WTC11 (cell line): ENCODE results near the gene GABRG3.

Experiments
- ESRRA ChIP-seq: sonication (generic); formaldehyde crosslinking; IDR thresholded peaks from 2 replicates; pipeline ENCODE4 v1.8.1; 2022; ENCODE audit warnings: mild to moderate bottlenecking, missing genetic modification reagents, borderline replicate concordance
- RELA ChIP-seq: sonication (generic); formaldehyde crosslinking; IDR thresholded peaks from 2 replicates; pipeline ENCODE4 v1.8.1; 2022; ENCODE audit warnings: missing genetic modification reagents, mild to moderate bottlenecking, borderline replicate concordance
- ZBTB21 ChIP-seq: sonication (generic); formaldehyde crosslinking; IDR thresholded peaks from 2 replicates; pipeline ENCODE4 v1.8.1; 2023; ENCODE audit warnings: mild to moderate bottlenecking, missing genetic modification reagents, borderline replicate concordance
- TF ChIP-seq, protein P1 (sequence below): fragments of 200-600 bp; IDR thresholded peaks from 2 replicates; pipeline ENCODE4 v1.8.0; 2022; ENCODE audit warnings: antibody characterized with exemption

DNA sequence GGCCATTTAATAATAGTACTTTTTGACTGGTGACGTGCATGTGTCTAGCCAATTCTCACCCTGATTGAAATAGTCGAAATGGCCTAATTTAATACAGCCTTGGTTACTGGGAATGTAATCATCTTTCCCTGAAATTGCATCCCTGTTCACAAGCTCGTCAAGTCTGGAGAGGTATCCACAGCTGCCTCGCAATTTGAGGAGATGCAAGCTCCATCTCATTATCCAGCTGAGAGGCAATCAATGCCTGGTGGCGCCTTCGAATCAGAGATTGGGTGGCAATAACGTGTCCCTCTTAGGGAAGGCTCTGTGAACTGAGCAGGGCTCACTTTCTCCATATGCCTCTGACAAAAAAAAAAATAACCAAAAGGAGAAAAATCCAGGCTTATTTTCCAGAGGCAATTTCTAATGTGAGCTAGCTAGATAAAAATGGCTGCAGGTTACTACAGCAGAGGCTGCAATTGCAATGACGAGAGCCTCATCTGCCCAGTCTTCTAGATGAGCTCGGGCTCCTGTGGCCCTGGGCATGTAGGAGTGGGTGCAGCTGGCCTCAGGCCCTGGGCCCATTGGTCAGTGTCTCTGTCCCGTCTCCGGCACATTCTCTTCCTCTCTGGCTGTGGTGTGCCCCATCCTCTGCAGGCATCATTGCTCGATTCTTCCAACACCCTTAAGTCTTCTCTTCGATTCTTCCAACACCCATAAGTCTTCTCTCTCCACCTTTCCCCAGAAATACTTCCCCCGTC, 487.5 kb downstream of the GABRG3 start:
- TF ChIP-seq, protein P1, sequence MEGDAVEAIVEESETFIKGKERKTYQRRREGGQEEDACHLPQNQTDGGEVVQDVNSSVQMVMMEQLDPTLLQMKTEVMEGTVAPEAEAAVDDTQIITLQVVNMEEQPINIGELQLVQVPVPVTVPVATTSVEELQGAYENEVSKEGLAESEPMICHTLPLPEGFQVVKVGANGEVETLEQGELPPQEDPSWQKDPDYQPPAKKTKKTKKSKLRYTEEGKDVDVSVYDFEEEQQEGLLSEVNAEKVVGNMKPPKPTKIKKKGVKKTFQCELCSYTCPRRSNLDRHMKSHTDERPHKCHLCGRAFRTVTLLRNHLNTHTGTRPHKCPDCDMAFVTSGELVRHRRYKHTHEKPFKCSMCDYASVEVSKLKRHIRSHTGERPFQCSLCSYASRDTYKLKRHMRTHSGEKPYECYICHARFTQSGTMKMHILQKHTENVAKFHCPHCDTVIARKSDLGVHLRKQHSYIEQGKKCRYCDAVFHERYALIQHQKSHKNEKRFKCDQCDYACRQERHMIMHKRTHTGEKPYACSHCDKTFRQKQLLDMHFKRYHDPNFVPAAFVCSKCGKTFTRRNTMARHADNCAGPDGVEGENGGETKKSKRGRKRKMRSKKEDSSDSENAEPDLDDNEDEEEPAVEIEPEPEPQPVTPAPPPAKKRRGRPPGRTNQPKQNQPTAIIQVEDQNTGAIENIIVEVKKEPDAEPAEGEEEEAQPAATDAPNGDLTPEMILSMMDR, result no peak
- TF ChIP-seq ESRRA, result no peak
- no peak for TF ChIP-seq ZBTB21
- no peak for TF ChIP-seq RELA (CRISPR knock-in tag)
